22Rv1 (cell line): ENCODE data around the gene BRD8.

Source experiments
- H3K27ac ChIP-seq: fragments of 450-650 bp; 2 replicates; pipeline ENCODE4 v1.5.1; 2017
- CTCF ChIP-seq: fragments of 450-650 bp; IDR thresholded peaks from 2 replicates; pipeline ENCODE4 v1.5.1; 2017; ENCODE audit warnings: mild to moderate bottlenecking
- ZFX ChIP-seq: fragments of 450-650 bp; IDR thresholded peaks from 2 replicates; pipeline ENCODE4 v1.6.1; 2017; ENCODE audit warnings: antibody characterized with exemption, borderline replicate concordance

The BRD8 gene

GRCh38 chr5:138138949-138139780, 39.3 kb downstream of the BRD8 start, which contains the start of gene NME5:
NME5 (minus strand) TSS chr5:138139428; CDS start chr5:138138780, 648 bp downstream.
- no peak within 1 kb of the TSS for H3K27ac ChIP-seq
- no peak for TF ChIP-seq CTCF
- TF ChIP-seq ZFX = no peak

GRCh38 chr5:138132543-138132942, 45.9 kb downstream of the BRD8 start:
- no peak overlapping the region for H3K27ac ChIP-seq
- TF ChIP-seq ZFX (no peak), CTCF (no peak)

GRCh38 chr5:138129347-138129746, 49.1 kb downstream of the BRD8 start:
- TF ChIP-seq CTCF (no peak), ZFX (no peak)

GRCh38 chr5:138128334-138128733, 50.1 kb downstream of the BRD8 start:
- no peak overlapping the region for H3K27ac ChIP-seq
- TF ChIP-seq CTCF = no peak

More at GRCh38 chr5:138129347-138129746, 49.1 kb downstream of the BRD8 start:
- no peak overlapping the region for H3K27ac ChIP-seq

- H3K27ac ChIP-seq = no peak overlapping the region
- TF ChIP-seq CTCF = no peak
- TF ChIP-seq ZFX = no peak
Measured at GRCh38 chr5:138115254-138115653, 63.2 kb downstream of the BRD8 start.

GRCh38 chr5:138111937-138112336, 66.5 kb downstream of the BRD8 start:
- no peak overlapping the region for H3K27ac ChIP-seq
- TF ChIP-seq CTCF (no peak), ZFX (no peak)

- TF ChIP-seq ZFX (no peak), CTCF (no peak)
- no peak overlapping the region for H3K27ac ChIP-seq
Measured at GRCh38 chr5:138111181-138111580, 67.2 kb downstream of the BRD8 start.
